8988T (cell line): ENCODE measurements around the gene DCPS.
"Not testable (repeated sequence)": the region's sequence is repeated elsewhere in the genome, so short reads cannot be mapped to it uniquely, and the experiment has no call there.

Experiments
- DNase-seq: peaks from one replicate; pipeline ENCODE4 v3.0.0; 2011

DCPS gene

GRCh38 chr11:126385991-126386728 is 82.3 kb downstream of the DCPS start:
- DNase-seq, result no peak

- not testable (repeated sequence) for DNase-seq
Observed at GRCh38 chr11:126386729-126387071, 82.8 kb downstream of the DCPS start.

- DNase-seq, result no peak
Observed at GRCh38 chr11:126387857-126388256, 84.0 kb downstream of the DCPS start.

GRCh38 chr11:126390272-126390867 is 86.5 kb downstream of the DCPS start:
- no peak for DNase-seq

- no peak for DNase-seq
Observed at GRCh38 chr11:126391286-126391954, 87.6 kb downstream of the DCPS start.

- no peak for DNase-seq
Observed at GRCh38 chr11:126391970-126392632, 88.2 kb downstream of the DCPS start.

GRCh38 chr11:126392633-126393013 is 88.8 kb downstream of the DCPS start:
- no peak for DNase-seq

GRCh38 chr11:126393143-126393542 is 89.3 kb downstream of the DCPS start:
- no peak for DNase-seq

GRCh38 chr11:126394036-126394435 is 90.2 kb downstream of the DCPS start:
- DNase-seq, result no peak

- not testable (repeated sequence) for DNase-seq
Observed at GRCh38 chr11:126394634-126395072, 90.8 kb downstream of the DCPS start.
